Gastroesophageal sphincter (tissue), 3 donors: ENCODE results near the gene NR2F2.

ENCODE experiments used
- CTCF ChIP-seq, 4 experiments: fragments of 200-600 bp in 2 of 4; fragments of 450-650 bp in 2 of 4; sonication (generic) in 1 of 4; IDR thresholded peaks; one replicate each; pipeline ENCODE4 v1.5.1; 2017 to 2019; ENCODE audit warnings: antibody characterized with exemption in 4 of 4, mild to moderate bottlenecking in 2 of 4, moderate library complexity in 2 of 4
- POLR2A ChIP-seq, 2 donors: fragments of 450-650 bp; IDR thresholded peaks; one replicate each; pipeline ENCODE4 v1.6.1; 2017; ENCODE audit warnings: antibody characterized with exemption in 2 of 2, mild to moderate bottlenecking in 2 of 2, moderate library complexity in 1 of 2

- TF ChIP-seq POLR2A (IDR thresholded peaks at IDR 0.05) (no peak), CTCF (IDR thresholded peaks at IDR 0.05) (no peak)
Observed at GRCh38 chr15:96343113-96344059, 12.9 kb downstream of the NR2F2 start.
